Upper lobe of right lung (tissue), 1 donor: ENCODE data around the gene AOAH. TPM values are rescaled to one million over a fixed set of nuclear protein-coding genes. Genes with fewer than 3 reads are reported as not detected.

Source experiments
- ATAC-seq: fragments of 200-7000 bp; cut with Tn5 transposase; one replicate; pipeline ENCODE4 v1.9.1; 2020; ENCODE audit warnings: mild to moderate bottlenecking, moderate library complexity
- DNase-seq: peaks from one replicate; pipeline ENCODE4 v3.0.0-alpha.2; 2020
- H3K27ac ChIP-seq: fragments of 200-600 bp; one replicate; pipeline ENCODE4 v1.8.0; 2022
- H3K27me3 ChIP-seq: fragments of 200-600 bp; one replicate; pipeline ENCODE4 v1.8.0; 2022; ENCODE audit warnings: mild to moderate bottlenecking
- H3K36me3 ChIP-seq: fragments of 200-600 bp; one replicate; pipeline ENCODE4 v1.8.0; 2022
- H3K4me1 ChIP-seq: fragments of 200-600 bp; one replicate; pipeline ENCODE4 v1.8.0; 2022
- H3K4me3 ChIP-seq: fragments of 200-600 bp; one replicate; pipeline ENCODE4 v1.8.0; 2022; ENCODE audit warnings: mild to moderate bottlenecking
- H3K9me3 ChIP-seq: fragments of 200-600 bp; one replicate; pipeline ENCODE4 v1.8.0; 2022
- CTCF ChIP-seq: fragments of 200-600 bp; IDR thresholded peaks from one replicate; pipeline ENCODE4 v1.8.0; 2022; ENCODE audit warnings: antibody characterized with exemption
- intact Hi-C: fragments of 100-400 bp; cut with DNase I; formaldehyde crosslinking; loops from one replicate; pipeline ENCODE4 v1.11.0; 2022
- total RNA-seq: library from RNA; stranded (reverse); fragmentation: NEBNext Ultra II Directional; extraction: Animal tissue kit (Norgen Biotek cat#: 25700); gene quantifications from one replicate; pipeline ENCODE4 v1.2.1, GENCODE V29; 2021
- donor health status: DM: no; HTN: yes; CAD: no; lungs with severe emphysema.

Gene AOAH
- total RNA-seq, 1 donor from 2014 or later = 20.8 TPM

GRCh38 chr7:36762394-36762793, 38.1 kb upstream of the AOAH start:
- intact Hi-C loops = no loop called here
- no peak for ATAC-seq

GRCh38 chr7:36761835-36762234, 37.5 kb upstream of the AOAH start:
- no peaks in the 10 kb centered on the region for H3K27me3 ChIP-seq
- no peaks in the 10 kb centered on the region for H3K9me3 ChIP-seq
- no peak for DNase-seq
- H3K4me3 ChIP-seq = no peak overlapping the region
- H3K36me3 ChIP-seq = no peaks in the 10 kb centered on the region
- intact Hi-C loops = no loop called here
- no peaks in the 10 kb centered on the region for H3K4me1 ChIP-seq
- no peak overlapping the region for H3K27ac ChIP-seq
- ATAC-seq = no peak
- no peak for TF ChIP-seq CTCF

More at GRCh38 chr7:36762394-36762793, 38.1 kb upstream of the AOAH start:
- no peak for DNase-seq
- Histone ChIP-seq H3K27me3 (no peaks in the 10 kb centered on the region), H3K4me3 (no peak overlapping the region), H3K36me3 (no peaks in the 10 kb centered on the region), H3K4me1 (no peaks in the 10 kb centered on the region), H3K9me3 (no peaks in the 10 kb centered on the region), H3K27ac (no peak overlapping the region)
- TF ChIP-seq CTCF = no peak

- DNase-seq (no peak), ATAC-seq (no peak)
- no peak overlapping the region for H3K4me3 ChIP-seq
- H3K27me3 ChIP-seq = no peaks in the 10 kb centered on the region
- no peak for TF ChIP-seq CTCF
- H3K4me1 ChIP-seq = no peaks in the 10 kb centered on the region
- intact Hi-C loops = no loop called here
- no peaks in the 10 kb centered on the region for H3K9me3 ChIP-seq
- H3K36me3 ChIP-seq = no peaks in the 10 kb centered on the region
- H3K27ac ChIP-seq = no peak overlapping the region
These were observed 36.8 kb upstream of the AOAH start for GRCh38 chr7:36760856-36761762.

GRCh38 chr7:36758879-36759278, 34.6 kb upstream of the AOAH start:
- Histone ChIP-seq H3K27me3 (no peaks in the 10 kb centered on the region), H3K9me3 (no peaks in the 10 kb centered on the region), H3K4me1 (no peaks in the 10 kb centered on the region), H3K36me3 (no peaks in the 10 kb centered on the region), H3K27ac (no peak overlapping the region), H3K4me3 (no peak overlapping the region)
- DNase-seq = no peak
- TF ChIP-seq CTCF = no peak
- intact Hi-C loops = no loop called here
- ATAC-seq = no peak

GRCh38 chr7:36755484-36755883, 31.2 kb upstream of the AOAH start:
- no peak for TF ChIP-seq CTCF
- intact Hi-C loops = no loop called here
- ATAC-seq = no peak
- H3K36me3 ChIP-seq = no peaks in the 10 kb centered on the region
- no peak overlapping the region for H3K27ac ChIP-seq
- no peak for DNase-seq
- H3K4me1 ChIP-seq = no peaks in the 10 kb centered on the region
- H3K4me3 ChIP-seq = no peak overlapping the region
- H3K9me3 ChIP-seq = no peaks in the 10 kb centered on the region
- no peaks in the 10 kb centered on the region for H3K27me3 ChIP-seq
